Stromal cell of bone marrow (primary cell): ENCODE data around the gene CRYGD.
A peak's percentile ranks its signal among the peaks of the same experiment; 100 is the strongest.
"Not testable (repeated sequence)": the region's sequence is repeated elsewhere in the genome, so short reads cannot be mapped to it uniquely, and the experiment has no call there.

Experiments used
- DNase-seq: peaks from one replicate; pipeline ENCODE4 v3.0.0-alpha.2; 2012; ENCODE audit warnings: low read depth

Gene CRYGD

GRCh38 chr2:208124013-208124715 lies at the start of gene CRYGD:
Gene CRYGD, minus strand, starts transcription at chr2:208124524. Its CDS starts 51 bp downstream, at chr2:208124473.
- not testable (repeated sequence) for DNase-seq

DNA sequence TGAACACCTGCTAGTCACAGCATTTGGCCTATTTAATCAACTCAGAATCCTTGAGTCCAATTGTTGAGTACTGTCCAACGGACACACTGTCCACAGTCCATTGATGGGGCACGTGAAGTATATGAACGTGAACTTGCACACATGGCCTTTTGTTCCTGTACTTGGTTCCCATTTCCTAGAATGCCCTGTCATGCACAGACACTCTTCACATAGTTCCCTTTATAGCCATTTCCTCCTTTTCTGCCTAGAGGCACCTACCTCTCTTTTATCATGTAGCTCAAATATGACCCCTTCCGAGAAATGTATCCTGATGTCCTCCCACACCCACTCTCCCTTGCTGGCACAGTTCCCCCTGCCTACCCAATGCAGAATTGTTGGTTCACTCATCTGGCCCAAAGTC lies 47.8 kb upstream of the CRYGD start:
- DNase-seq: no peak

- no peak for DNase-seq
These were observed 40.8 kb upstream of the CRYGD start for GRCh38 chr2:208164951-208165755.

DNA sequence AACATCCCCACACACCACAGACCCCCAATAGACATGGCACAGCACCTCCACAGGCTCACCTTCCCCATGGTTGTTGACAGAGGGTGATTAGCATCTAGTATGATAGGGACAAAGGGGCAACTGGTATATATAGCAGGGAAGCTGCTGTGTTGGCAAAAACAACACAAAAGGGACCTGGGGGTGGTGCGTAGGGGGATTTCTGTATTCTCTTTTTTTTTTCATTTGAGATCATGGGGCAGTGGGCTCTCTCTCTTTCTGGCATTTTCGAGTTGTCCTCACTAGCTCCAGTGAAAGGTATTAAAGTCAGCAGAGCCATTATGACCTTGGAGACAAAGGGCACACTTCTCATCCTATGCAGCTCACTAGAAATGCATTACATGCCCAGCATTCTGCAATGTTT lies 39.2 kb upstream of the CRYGD start, which contains the start of gene CRYGA:
TSS of gene CRYGA (minus strand) at position 101 of the 400 bp plus-strand sequence. CDS start at position 68, 33 bp downstream.
- DNase-seq: no peak

GRCh38 chr2:208156439-208156838 lies 32.1 kb upstream of the CRYGD start:
- no peak for DNase-seq

- no peak for DNase-seq
These were observed 28.8 kb upstream of the CRYGD start for GRCh38 chr2:208153156-208153555.

- DNase-seq: no peak
These were observed 26.6 kb upstream of the CRYGD start for GRCh38 chr2:208150956-208151355.

DNA sequence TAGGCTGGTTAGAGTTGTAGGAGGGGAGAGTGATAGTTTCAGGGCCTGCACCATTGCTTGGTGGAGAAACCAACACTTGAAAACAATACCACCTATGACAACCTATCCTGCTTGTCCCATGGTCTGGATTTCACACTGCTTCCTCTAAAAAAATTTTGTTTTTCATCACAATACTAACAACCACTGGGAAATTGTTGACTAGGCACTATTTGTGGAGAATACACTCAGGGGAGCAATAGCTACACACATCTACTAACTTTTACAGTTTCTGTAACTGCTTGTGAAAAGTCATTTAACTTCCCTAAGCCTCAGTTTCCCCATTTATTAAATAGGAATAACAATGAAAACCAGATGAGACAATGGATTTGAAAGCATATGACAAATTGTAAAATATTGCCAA lies 25.8 kb upstream of the CRYGD start:
- DNase-seq: no peak

- no peak for DNase-seq
These were observed 24.5 kb upstream of the CRYGD start for GRCh38 chr2:208148803-208149202.

DNA sequence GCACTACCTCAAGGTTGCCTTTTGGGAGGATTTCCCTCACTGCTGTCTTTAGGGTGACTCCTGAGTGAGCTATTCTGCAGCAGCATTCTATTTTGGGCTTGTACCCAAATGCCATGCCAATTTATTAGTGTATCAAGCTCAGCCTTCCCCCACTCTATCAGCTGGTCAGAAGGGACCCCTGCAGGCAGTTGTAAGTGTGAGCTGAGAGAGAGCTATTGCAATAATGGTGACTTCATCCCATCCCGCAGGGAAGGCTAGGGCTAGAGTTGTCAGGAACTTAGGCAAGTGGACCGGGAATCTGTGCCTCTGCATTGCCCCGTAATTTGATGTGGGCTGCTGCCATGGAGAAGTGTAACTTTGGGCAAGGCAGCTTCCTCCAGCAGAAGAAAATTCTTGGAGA lies 23.4 kb upstream of the CRYGD start:
- DNase-seq: no peak

GRCh38 chr2:208147008-208147407 lies 22.7 kb upstream of the CRYGD start:
- no peak for DNase-seq

DNA sequence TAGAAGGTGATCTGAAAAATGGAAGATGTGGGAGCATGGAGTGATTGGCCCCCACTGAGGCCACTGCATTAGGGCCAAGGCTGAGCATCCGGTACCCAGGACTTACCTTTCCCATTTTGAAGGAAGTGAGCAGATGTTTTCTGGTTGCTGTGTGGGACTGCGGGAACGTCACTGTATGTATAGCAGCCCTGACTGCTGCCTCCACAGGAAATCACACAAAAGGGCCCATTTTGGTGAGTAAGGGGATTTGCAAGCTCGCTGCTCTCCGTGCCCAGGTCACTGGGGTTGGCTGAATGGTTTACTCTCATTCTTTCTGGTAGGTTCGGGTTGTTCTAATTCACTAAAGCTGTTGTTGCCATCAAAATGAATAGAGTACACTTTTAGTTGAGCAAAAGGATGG lies 21.7 kb upstream of the CRYGD start, which contains the start of gene CRYGB:
TSS of gene CRYGB (minus strand) at position 153 of the 400 bp plus-strand sequence. CDS start at position 115, 38 bp downstream.
- no peak for DNase-seq

DNA sequence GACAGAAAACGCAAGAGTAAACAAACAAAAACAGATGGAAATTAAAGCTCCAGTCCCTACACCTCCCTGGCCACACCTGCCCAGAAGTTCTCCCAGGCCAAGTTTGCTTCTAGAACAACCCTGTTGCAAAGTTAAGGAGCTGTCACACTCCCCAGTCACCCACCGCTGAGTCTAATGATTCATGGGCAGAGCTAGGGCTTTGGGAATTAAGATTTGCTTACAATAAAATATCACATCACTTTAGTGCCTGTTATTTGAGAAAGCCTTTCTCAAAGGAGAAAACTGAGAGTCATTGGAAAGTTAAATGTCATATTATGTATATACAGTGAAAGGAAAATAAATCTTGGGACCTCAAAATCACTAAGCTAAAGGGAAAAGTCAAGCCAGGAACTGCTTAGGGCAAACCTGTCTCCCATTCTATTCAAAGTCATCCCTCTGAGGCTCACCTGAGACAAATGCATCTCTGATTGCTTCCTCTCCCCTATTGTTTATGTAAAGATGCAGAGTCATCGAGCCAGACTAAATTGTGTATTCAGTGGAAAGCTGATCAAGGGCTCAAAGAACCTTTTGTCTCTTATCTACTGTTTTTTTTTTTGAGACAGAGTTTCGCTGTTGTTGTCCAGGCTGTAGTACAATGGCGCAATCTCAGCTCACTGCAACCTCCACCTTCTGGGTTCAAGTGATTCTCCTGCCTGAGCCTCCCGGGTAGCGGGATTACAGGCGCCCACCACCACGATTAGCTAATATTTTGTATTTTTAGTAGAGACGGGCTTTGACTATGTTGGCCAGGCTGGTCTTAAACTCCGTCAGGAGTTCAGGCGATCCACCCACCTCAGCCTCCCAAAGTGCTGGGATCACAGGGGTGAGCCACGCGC lies 18.8 kb upstream of the CRYGD start:
- DNase-seq: no peak

DNA sequence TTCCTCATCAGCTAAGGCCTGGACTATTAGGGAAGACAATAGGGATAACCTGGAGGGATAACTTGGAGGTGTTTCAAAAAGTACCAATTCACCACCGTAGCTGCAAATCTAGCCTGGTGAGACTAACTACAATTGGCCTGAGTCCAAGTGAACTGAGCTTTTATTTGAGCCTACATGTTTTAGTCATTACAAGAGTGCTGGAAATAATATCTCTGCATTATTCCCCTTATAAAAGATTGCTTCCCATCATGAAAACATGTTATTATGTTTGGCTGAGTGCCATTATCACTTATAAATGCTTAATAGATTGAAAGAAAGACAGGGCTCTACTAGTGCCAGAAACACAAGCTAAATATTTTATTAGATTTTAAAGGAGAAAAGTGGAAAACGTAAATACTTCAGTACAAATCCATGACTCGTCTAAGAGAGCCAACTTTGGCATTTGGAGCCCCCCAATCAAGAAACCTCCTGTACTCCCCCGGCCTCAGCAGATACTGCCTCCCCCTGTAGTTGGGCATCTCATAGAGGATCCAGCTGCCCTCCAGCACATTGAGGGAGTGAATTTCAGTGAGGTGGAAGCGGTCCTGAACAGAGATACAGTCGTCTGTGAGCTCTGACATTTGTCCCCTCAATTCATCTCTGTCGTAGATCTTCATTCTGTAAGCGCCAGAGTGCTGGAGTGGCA lies 18.1 kb upstream of the CRYGD start:
- peak; percentile 8 for DNase-seq

GRCh38 chr2:208139447-208139846 lies 15.1 kb upstream of the CRYGD start:
- DNase-seq: no peak

DNA sequence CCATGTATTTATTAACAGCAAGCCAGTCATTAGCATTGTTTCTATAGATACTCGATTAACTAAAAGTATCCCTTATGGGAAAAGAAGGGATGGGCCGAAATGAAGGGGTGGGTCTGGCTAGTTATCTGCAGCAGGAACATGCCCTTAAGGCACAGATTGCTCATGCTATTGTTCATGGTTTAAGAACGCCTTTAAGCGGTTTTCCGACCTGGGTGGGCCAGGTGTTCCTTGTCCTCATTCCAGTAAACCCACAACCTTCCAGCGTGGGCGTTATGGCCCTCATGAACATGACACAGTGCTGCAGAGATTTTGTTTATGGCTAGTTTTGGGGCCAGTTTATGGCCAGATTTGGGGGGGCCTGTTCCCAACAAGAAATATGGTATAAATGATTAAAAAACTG lies 14.0 kb upstream of the CRYGD start:
- DNase-seq: not testable (repeated sequence)

GRCh38 chr2:208136716-208137094 lies 12.4 kb upstream of the CRYGD start:
- DNase-seq: no peak

- no peak for DNase-seq
These were observed 11.7 kb upstream of the CRYGD start for GRCh38 chr2:208135794-208136715.

DNA sequence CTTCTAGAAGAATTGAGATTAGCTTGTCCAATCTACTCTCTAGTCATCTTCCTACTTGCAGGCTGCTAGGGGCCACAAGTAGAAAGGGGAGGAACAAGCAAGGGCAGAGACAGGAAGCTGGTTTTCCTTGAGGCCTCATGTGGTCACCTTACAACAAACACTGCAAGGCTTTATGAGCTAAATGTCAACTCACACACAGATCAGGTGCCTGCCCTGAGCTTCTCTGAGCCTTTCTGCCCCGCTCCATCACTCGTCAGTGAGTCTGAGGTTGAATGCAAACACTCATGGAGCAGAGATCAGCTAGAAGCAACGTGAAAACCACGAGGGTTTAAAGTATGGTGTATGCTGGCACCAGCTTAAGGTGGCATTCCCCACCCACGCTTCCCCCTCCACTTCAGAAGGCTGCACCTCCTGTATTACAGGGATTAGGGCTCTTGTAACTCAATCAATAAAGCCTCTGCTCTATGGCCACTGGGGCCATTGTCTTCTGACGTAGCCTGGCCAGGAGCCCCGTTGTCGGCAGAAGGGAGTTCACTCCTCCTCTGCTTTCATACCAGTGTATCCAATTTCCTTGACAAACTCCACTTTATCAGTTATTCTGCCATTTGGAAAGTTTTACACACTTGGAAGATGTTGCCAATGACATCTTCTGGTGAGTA lies 10.7 kb upstream of the CRYGD start:
- DNase-seq: no peak

- no peak for DNase-seq
These were observed 6.4 kb upstream of the CRYGD start for GRCh38 chr2:208130712-208131110.
